ENCODE results near the gene ZNF771. TPM values are rescaled to one million over a fixed set of nuclear protein-coding genes. Genes with fewer than 3 reads are reported as not detected.

Gene ZNF771
- total RNA-seq, 1 donor, result 9.2 TPM

- DNase-seq (ENCODE audit: low read depth in 2 of 3, low spot score in 2 of 3), result peak; percentile 47 to 97 (median 95)
Measured at GRCh38 chr16:30458561-30459394, 51.4 kb downstream of the ZNF771 start.

GRCh38 chr16:30459456-30459855 is 52.0 kb downstream of the ZNF771 start:
- DNase-seq (ENCODE audit: low read depth in 2 of 3, low spot score in 2 of 3), result no peak

- peak in 1 of 3 donors; percentile 44 for DNase-seq (ENCODE audit: low read depth in 2 of 3, low spot score in 2 of 3)
Measured at GRCh38 chr16:30461426-30461825, 54.0 kb downstream of the ZNF771 start.

GRCh38 chr16:30464078-30464477 is 56.7 kb downstream of the ZNF771 start:
- DNase-seq (ENCODE audit: low read depth in 2 of 3, low spot score in 2 of 3), result no peak

Small RNA genes lying within 50 kb of the gene (small RNA-seq; reads per million reads assigned to genes)
- gene RF00019 (not detected), gene RF00406 (4.8 reads per million, percentile 87 among the genes with 10 or more reads in this experiment)

Other genes starting within 250 kb of the ZNF771 start
- gene CORO1A, start 224.0 kb upstream of the ZNF771 start, total RNA-seq, result 246 TPM
- 49.8 TPM for gene BOLA2B, start 213.9 kb upstream of the ZNF771 start, total RNA-seq
- gene SLX1A, start 213.7 kb upstream of the ZNF771 start, total RNA-seq, result 59.2 TPM
- 12.1 TPM for gene SULT1A3, start 208.4 kb upstream of the ZNF771 start, total RNA-seq
- 1.9 TPM for gene NPIPB13, start 159.1 kb upstream of the ZNF771 start, total RNA-seq
- 18.6 TPM for gene CD2BP2, start 52.3 kb upstream of the ZNF771 start, total RNA-seq
- 40.9 TPM for gene TBC1D10B, start 37.1 kb upstream of the ZNF771 start, total RNA-seq
- gene MYL11, start 32.8 kb upstream of the ZNF771 start, total RNA-seq, result 9.2 TPM
- gene SEPTIN1, start 25.0 kb upstream of the ZNF771 start, total RNA-seq, result 38.2 TPM
- 17.8 TPM for gene ZNF48, start 12.2 kb upstream of the ZNF771 start, total RNA-seq
- gene DCTPP1, start 22.4 kb downstream of the ZNF771 start, total RNA-seq, result 40.4 TPM
- gene SEPHS2, start 38.3 kb downstream of the ZNF771 start, total RNA-seq, result 18.9 TPM
- 29.4 TPM for gene ITGAL, start 65.1 kb downstream of the ZNF771 start, total RNA-seq
- gene ZNF768, start 119.0 kb downstream of the ZNF771 start, total RNA-seq, result 49.3 TPM
- gene ZNF747, start 127.3 kb downstream of the ZNF771 start, total RNA-seq, result 20.7 TPM
- 16.7 TPM for gene ZNF764, start 150.8 kb downstream of the ZNF771 start, total RNA-seq
- gene ZNF688, start 164.1 kb downstream of the ZNF771 start, total RNA-seq, result 12.1 TPM
- gene ZNF785, start 178.1 kb downstream of the ZNF771 start, total RNA-seq, result 15.3 TPM
- gene ZNF689, start 202.8 kb downstream of the ZNF771 start, total RNA-seq, result 16.4 TPM
- 42.3 TPM for gene PRR14, start 243.4 kb downstream of the ZNF771 start, total RNA-seq

Measured in hematopoietic multipotent progenitor cell (in vitro differentiated cells).